Mesenteric fat pad (tissue), 1 donor: ENCODE data around the gene ZP2. TPM values are rescaled to one million over a fixed set of nuclear protein-coding genes. Genes with fewer than 3 reads are reported as not detected.
"Not testable (repeated sequence)": the region's sequence is repeated elsewhere in the genome, so short reads cannot be mapped to it uniquely, and the experiment has no call there.

Experiments
- DNase-seq: peaks from one replicate; pipeline ENCODE4 v3.0.0-alpha.2; 2020; ENCODE audit warnings: low spot score
- long read RNA-seq: library from polyadenylated mRNA; unstranded; transcript quantifications from one replicate; pipeline ENCODE4 v2.0.0, GENCODE V29; 2020
- total RNA-seq: library from RNA; stranded (reverse); fragmentation: NEBNext Ultra II Directional; extraction: Animal tissue kit (Norgen Biotek cat#: 25700); gene quantifications from one replicate; pipeline ENCODE4 v1.2.1, GENCODE V29; 2021
- donor health status: DM: yes; HTN: yes; CAD: no.

ZP2 gene
- total RNA-seq = not detected
- long read RNA-seq = 0 reads

GRCh38 chr16:21211486-21211885 lies at the start of gene ZP2:
TSS of gene ZP2 (minus strand) at chr16:21211574. CDS start at chr16:21211547, 27 bp downstream.
- no peak for DNase-seq

GRCh38 chr16:21257284-21257683 lies 45.9 kb upstream of the ZP2 start:
- DNase-seq = no peak

- no peak for DNase-seq
These were observed 45.3 kb upstream of the ZP2 start for GRCh38 chr16:21256636-21257035.

GRCh38 chr16:21253470-21253869 lies 42.1 kb upstream of the ZP2 start:
- no peak for DNase-seq

- DNase-seq = no peak
These were observed 38.9 kb upstream of the ZP2 start for GRCh38 chr16:21250072-21250923.

GRCh38 chr16:21248179-21248578 lies 36.8 kb upstream of the ZP2 start:
- not testable (repeated sequence) for DNase-seq

GRCh38 chr16:21244518-21245215 lies 33.3 kb upstream of the ZP2 start:
- no peak for DNase-seq

GRCh38 chr16:21242756-21243155 lies 31.4 kb upstream of the ZP2 start:
- DNase-seq = no peak

GRCh38 chr16:21239646-21240045 lies 28.3 kb upstream of the ZP2 start:
- no peak for DNase-seq

- no peak for DNase-seq
These were observed 25.5 kb upstream of the ZP2 start for GRCh38 chr16:21236831-21237230.

- no peak for DNase-seq
These were observed 23.8 kb upstream of the ZP2 start for GRCh38 chr16:21235199-21235585.

- no peak for DNase-seq
These were observed 22.3 kb upstream of the ZP2 start, which contains the start of gene ANKS4B for GRCh38 chr16:21233521-21234150. TSS of gene ANKS4B (plus strand) at chr16:21233699. CDS start at chr16:21233738, 39 bp downstream.

GRCh38 chr16:21233045-21233520 lies 21.7 kb upstream of the ZP2 start:
- no peak for DNase-seq

GRCh38 chr16:21228361-21228872 lies 17.0 kb upstream of the ZP2 start:
- DNase-seq = no peak

- no peak for DNase-seq
These were observed 16.5 kb upstream of the ZP2 start for GRCh38 chr16:21227866-21228265.

- no peak for DNase-seq
These were observed 15.4 kb upstream of the ZP2 start for GRCh38 chr16:21226749-21227148.

- no peak for DNase-seq
These were observed 13.4 kb upstream of the ZP2 start for GRCh38 chr16:21224800-21225199.

GRCh38 chr16:21223787-21224186 lies 12.4 kb upstream of the ZP2 start:
- DNase-seq = peak; percentile 41

- DNase-seq = no peak
These were observed 11.3 kb upstream of the ZP2 start for GRCh38 chr16:21222495-21223337.

- DNase-seq = no peak
These were observed 8.2 kb upstream of the ZP2 start for GRCh38 chr16:21219551-21219950.

- DNase-seq = peak; percentile 6
These were observed 6.8 kb upstream of the ZP2 start for GRCh38 chr16:21218153-21218552.
